H1 (cell line): Measurements from ENCODE around the gene WDR41.

Experiments used
- CHD1 ChIP-seq: IDR thresholded peaks from 2 replicates; pipeline ENCODE4 v1.6.1; 2012; ENCODE audit warnings: low read depth, low read length, improper control_type of control experiment
- CHD7 ChIP-seq: fragments of 300-600 bp; sonication (generic); IDR thresholded peaks from 2 replicates; pipeline ENCODE4 v1.7.1; 2012; ENCODE audit warnings: low read length, moderate library complexity, mild to moderate bottlenecking, inconsistent platforms; ENCODE audit not compliant: insufficient replicate concordance
- CTCF ChIP-seq, 3 experiments: IDR thresholded peaks; 1 replicate in 2 of 3; 2 replicates in 1 of 3; pipeline versions ENCODE4 v1.5.1 to v1.6.1; 2011; ENCODE audit warnings: low read length in 3 of 3, mild to moderate bottlenecking in 3 of 3, inconsistent platforms in 2 of 3, low read depth in 1 of 3, moderate library complexity in 1 of 3; ENCODE audit not compliant: insufficient read depth in 1 of 3; ENCODE audit errors: control extremely low read depth in 1 of 3
- EZH2 ChIP-seq: fragments of 200-600 bp; sonication (generic); IDR thresholded peaks from 2 replicates; pipeline ENCODE4 v1.7.1; 2012; ENCODE audit warnings: low read depth, mild to moderate bottlenecking, moderate library complexity, low read length, inconsistent platforms; ENCODE audit not compliant: severe bottlenecking
- NRF1 ChIP-seq: IDR thresholded peaks from 2 replicates; pipeline ENCODE4 v1.6.1; 2011; ENCODE audit warnings: mild to moderate bottlenecking, low read depth, low read length, improper control_type of control experiment
- PHF8 ChIP-seq: fragments of 200-600 bp; sonication (generic); conservative IDR thresholded peaks from 2 replicates; pipeline ENCODE4 v1.7.1; 2012; ENCODE audit warnings: low read depth, mild to moderate bottlenecking, inconsistent platforms, low read length, moderate library complexity
- POLR2A ChIP-seq, 2 experiments: IDR thresholded peaks; 1 replicate in 1 of 2; 2 replicates in 1 of 2; pipeline ENCODE4 v1.6.1; 2011; ENCODE audit warnings: low read depth in 2 of 2, low read length in 2 of 2, mild to moderate bottlenecking in 2 of 2; ENCODE audit errors: control extremely low read depth in 1 of 2
- RAD21 ChIP-seq, 2 experiments: IDR thresholded peaks in 1 of 2; conservative IDR thresholded peaks in 1 of 2; 2 replicates each; pipeline ENCODE4 v1.6.1; 2011; ENCODE audit warnings: low read depth in 2 of 2, low read length in 2 of 2, improper control_type of control experiment in 1 of 2, inconsistent platforms in 1 of 2, mild to moderate bottlenecking in 1 of 2, moderate library complexity in 1 of 2
- RXRA ChIP-seq: IDR thresholded peaks from 2 replicates; pipeline ENCODE4 v1.6.1; 2011; ENCODE audit warnings: low read depth, mild to moderate bottlenecking, low read length, moderate library complexity; ENCODE audit not compliant: insufficient read depth
- SRF ChIP-seq: IDR thresholded peaks from 2 replicates; pipeline ENCODE4 v1.6.1; 2011; ENCODE audit warnings: mild to moderate bottlenecking, low read depth, low read length, moderate library complexity
- USF2 ChIP-seq: IDR thresholded peaks from 2 replicates; pipeline ENCODE4 v1.6.1; 2011; ENCODE audit warnings: low read length, improper control_type of control experiment
- YY1 ChIP-seq: IDR thresholded peaks from 2 replicates; pipeline ENCODE4 v1.6.1; 2011; ENCODE audit warnings: low read depth, mild to moderate bottlenecking, low read length

- TF ChIP-seq CTCF (IDR thresholded peaks at IDR 0.05; ENCODE audit: control extremely low read depth in 1 of 3, insufficient read depth in 1 of 3, low read depth in 1 of 3, low read length in 3 of 3) (no peak), PHF8 (no peak), RXRA (no peak), NRF1 (no peak), CHD7 (no peak), YY1 (no peak), EZH2 (no peak), CHD1 (no peak), SRF (no peak), RAD21 (IDR thresholded peaks at IDR 0.05 in 1 of 2, conservative IDR thresholded peaks at IDR 0.05 in 1 of 2; ENCODE audit: low read depth in 2 of 2, low read length in 2 of 2) (no peak), POLR2A (IDR thresholded peaks at IDR 0.05; ENCODE audit: control extremely low read depth in 1 of 2, low read depth in 2 of 2, low read length in 2 of 2) (no peak), USF2 (no peak)
Measured at GRCh38 chr5:77492653-77493000, 511 bp upstream of the WDR41 start.
